ENCODE results near the gene PLN.

The PLN gene

GRCh38 chr6:118548136-118548535 lies at the start of gene PLN:
Gene PLN (plus strand): TSS chr6:118548296. CDS start chr6:118558922, 10,626 bp downstream.
- no peak for DNase-seq

- no peak for DNase-seq
Measured at GRCh38 chr6:118500130-118501015, 47.7 kb upstream of the PLN start.

- DNase-seq, result no peak
Measured at GRCh38 chr6:118501099-118501498, 47.0 kb upstream of the PLN start.

- no peak for DNase-seq
Measured at GRCh38 chr6:118501765-118502164, 46.3 kb upstream of the PLN start.

- no peak for DNase-seq
Measured at GRCh38 chr6:118502169-118502568, 45.9 kb upstream of the PLN start.

GRCh38 chr6:118504611-118505010 lies 43.5 kb upstream of the PLN start:
- no peak for DNase-seq

GRCh38 chr6:118505656-118506055 lies 42.4 kb upstream of the PLN start:
- no peak for DNase-seq

GRCh38 chr6:118506071-118506638 lies 41.9 kb upstream of the PLN start:
- no peak for DNase-seq

- DNase-seq, result no peak
Measured at GRCh38 chr6:118507636-118508035, 40.5 kb upstream of the PLN start.

- DNase-seq, result no peak
Measured at GRCh38 chr6:118509009-118509617, 39.0 kb upstream of the PLN start.

- no peak for DNase-seq
Measured at GRCh38 chr6:118511930-118512715, 36.0 kb upstream of the PLN start.

GRCh38 chr6:118514689-118515088 lies 33.4 kb upstream of the PLN start:
- DNase-seq, result no peak

- no peak for DNase-seq
Measured at GRCh38 chr6:118522422-118522821, 25.7 kb upstream of the PLN start.

GRCh38 chr6:118523216-118523615 lies 24.9 kb upstream of the PLN start:
- DNase-seq, result no peak

- no peak for DNase-seq
Measured at GRCh38 chr6:118524686-118525085, 23.4 kb upstream of the PLN start.

GRCh38 chr6:118525913-118526780 lies 21.9 kb upstream of the PLN start:
- no peak for DNase-seq

- no peak for DNase-seq
Measured at GRCh38 chr6:118528129-118528528, 20.0 kb upstream of the PLN start.

GRCh38 chr6:118529756-118530155 lies 18.3 kb upstream of the PLN start:
- DNase-seq, result no peak

GRCh38 chr6:118530942-118531341 lies 17.2 kb upstream of the PLN start:
- DNase-seq, result no peak

- no peak for DNase-seq
Measured at GRCh38 chr6:118535176-118535844, 12.8 kb upstream of the PLN start.

- no peak for DNase-seq
Measured at GRCh38 chr6:118536478-118536877, 11.6 kb upstream of the PLN start.

- no peak for DNase-seq
Measured at GRCh38 chr6:118537574-118537973, 10.5 kb upstream of the PLN start.

All from activated effector memory CD4-positive, alpha-beta T cell treated with Interleukin-2 at 50 U/mL for 16 hours (primary cell).